ENCODE measurements around the gene TMEM187. TPM values are rescaled to one million over a fixed set of nuclear protein-coding genes. Genes with fewer than 3 reads are reported as not detected.

The TMEM187 gene
- polyA plus RNA-seq, 1 experiment = 8.7 TPM

DNA sequence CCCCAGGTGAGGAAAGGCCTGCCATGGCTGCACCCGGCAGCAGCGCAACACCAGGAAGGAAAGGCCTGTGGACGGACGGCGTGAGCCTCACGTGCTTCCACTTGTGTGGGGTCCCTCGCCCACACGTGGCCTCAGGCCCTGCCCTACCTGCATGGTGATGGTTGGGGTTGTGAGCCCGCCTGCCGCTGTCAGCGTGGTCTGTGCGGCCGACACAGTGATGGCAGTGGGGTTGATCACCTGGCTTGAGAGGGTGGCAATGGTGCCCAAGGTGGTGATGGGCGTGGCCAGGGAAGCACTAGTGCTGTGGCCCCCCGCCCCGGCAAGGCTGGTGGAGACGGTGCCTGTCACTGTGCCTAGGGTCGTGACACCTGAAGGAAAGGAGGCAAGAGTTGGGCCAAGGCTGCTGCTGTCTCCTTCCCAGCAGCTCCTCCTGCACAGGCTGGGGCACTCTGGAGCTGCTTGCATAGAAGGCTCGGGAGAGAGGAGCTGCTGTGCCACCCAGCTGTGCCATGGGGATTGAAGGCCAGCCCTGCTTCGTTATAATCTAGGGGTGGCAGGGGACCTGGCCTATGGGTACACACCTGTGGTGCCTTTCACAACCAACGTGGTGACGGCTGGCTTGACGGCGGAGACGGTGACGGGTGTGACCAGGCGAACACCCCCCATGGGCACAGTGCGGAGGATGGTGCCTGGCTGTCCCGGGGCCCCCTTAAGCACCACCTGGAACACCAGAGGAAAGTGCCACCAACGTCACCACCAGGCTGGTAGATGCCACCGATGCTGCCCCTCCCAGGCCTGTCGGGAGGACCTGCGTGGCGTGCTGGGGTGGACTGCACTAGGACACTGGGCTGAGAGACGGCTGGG lies 16.3 kb upstream of the TMEM187 start:
- H3K4me3 ChIP-seq (ENCODE audit: low read depth, low read length) = no peak overlapping the region
- peaks cover 33% of the 10 kb centered on the region for H3K36me3 ChIP-seq (ENCODE audit: control insufficient read depth, insufficient read depth, low read length)
- CTCF ChIA-PET = no interaction called here
- POLR2A ChIA-PET = interaction anchor here (0.6 kb wide), 1 partner anchor 413 kb away, joined by 4 read pairs; no protein-coding TSS in a partner anchor
- no peak for DNase-seq (ENCODE audit: low read depth)
- no peaks in the 10 kb centered on the region for H3K27me3 ChIP-seq (ENCODE audit: control insufficient read depth, insufficient read depth, low read length)
- TF ChIP-seq, protein P1, sequence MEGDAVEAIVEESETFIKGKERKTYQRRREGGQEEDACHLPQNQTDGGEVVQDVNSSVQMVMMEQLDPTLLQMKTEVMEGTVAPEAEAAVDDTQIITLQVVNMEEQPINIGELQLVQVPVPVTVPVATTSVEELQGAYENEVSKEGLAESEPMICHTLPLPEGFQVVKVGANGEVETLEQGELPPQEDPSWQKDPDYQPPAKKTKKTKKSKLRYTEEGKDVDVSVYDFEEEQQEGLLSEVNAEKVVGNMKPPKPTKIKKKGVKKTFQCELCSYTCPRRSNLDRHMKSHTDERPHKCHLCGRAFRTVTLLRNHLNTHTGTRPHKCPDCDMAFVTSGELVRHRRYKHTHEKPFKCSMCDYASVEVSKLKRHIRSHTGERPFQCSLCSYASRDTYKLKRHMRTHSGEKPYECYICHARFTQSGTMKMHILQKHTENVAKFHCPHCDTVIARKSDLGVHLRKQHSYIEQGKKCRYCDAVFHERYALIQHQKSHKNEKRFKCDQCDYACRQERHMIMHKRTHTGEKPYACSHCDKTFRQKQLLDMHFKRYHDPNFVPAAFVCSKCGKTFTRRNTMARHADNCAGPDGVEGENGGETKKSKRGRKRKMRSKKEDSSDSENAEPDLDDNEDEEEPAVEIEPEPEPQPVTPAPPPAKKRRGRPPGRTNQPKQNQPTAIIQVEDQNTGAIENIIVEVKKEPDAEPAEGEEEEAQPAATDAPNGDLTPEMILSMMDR (IDR thresholded peaks at IDR 0.05; ENCODE audit: insufficient read depth, low read depth, low read length) = no peak

DNA sequence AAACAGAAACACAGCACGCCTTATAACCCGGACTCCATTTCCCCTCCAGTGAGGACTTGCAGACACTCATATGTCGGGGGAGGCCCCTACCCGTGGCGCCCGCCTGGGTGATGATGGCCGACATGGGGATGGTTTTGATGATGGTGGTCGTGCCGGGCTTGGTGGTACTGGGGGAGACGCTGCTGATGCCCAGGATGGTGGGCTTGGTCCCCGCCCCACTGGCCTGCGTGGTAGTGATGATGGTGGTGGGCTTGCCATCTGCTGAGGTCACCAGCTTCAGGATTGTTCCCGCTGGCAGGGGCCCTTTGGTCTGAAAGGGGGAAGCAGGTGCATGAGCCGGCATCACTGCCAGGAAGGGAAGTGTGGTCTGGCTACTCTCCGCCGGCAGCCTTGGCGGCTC lies 15.3 kb upstream of the TMEM187 start:
- ChIA-PET POLR2A (no interaction called here), CTCF (interaction anchor here (1.4 kb wide), 1 partner anchor 10 kb away, joined by 7 read pairs; no protein-coding TSS in a partner anchor)
- TF ChIP-seq, protein P1 (IDR thresholded peaks at IDR 0.05; ENCODE audit: insufficient read depth, low read depth, low read length) = no peak
- no peak for DNase-seq (ENCODE audit: low read depth)
- H3K27me3 ChIP-seq (ENCODE audit: control insufficient read depth, insufficient read depth, low read length) = no peaks in the 10 kb centered on the region
- H3K36me3 ChIP-seq (ENCODE audit: control insufficient read depth, insufficient read depth, low read length) = peaks cover 33% of the 10 kb centered on the region
- no peak overlapping the region for H3K4me3 ChIP-seq (ENCODE audit: low read depth, low read length)

DNA sequence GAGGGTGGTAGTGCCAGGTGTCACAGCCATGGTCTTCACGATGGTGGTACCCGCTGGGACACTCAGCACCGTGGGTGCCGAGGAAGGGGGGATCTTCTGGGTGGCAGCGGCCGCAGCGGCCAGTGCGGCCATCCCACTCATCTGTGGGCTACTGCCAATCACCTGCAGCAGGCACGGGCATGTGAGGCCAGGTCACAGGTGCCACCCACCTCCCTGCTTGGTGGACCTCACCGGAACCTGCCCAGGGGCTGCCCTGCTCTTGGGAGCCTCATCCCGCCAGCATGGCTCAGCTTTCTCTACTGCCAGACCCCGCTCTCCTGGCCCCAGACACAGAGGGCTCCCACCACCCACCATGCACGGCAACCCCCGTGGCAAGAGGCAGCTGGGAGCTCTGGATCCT lies 13.9 kb upstream of the TMEM187 start:
- POLR2A ChIA-PET = no interaction called here
- Histone ChIP-seq H3K27me3 (ENCODE audit: control insufficient read depth, insufficient read depth, low read length) (no peaks in the 10 kb centered on the region), H3K36me3 (ENCODE audit: control insufficient read depth, insufficient read depth, low read length) (peaks cover 34% of the 10 kb centered on the region), H3K4me3 (ENCODE audit: low read depth, low read length) (no peak overlapping the region)
- DNase-seq (ENCODE audit: low read depth) = no peak
- CTCF ChIA-PET = interaction anchor here (1.4 kb wide), 1 partner anchor 12 kb away, joined by 7 read pairs; no protein-coding TSS in a partner anchor
- TF ChIP-seq, protein P1 (IDR thresholded peaks at IDR 0.05; ENCODE audit: insufficient read depth, low read depth, low read length) = no peak

DNA sequence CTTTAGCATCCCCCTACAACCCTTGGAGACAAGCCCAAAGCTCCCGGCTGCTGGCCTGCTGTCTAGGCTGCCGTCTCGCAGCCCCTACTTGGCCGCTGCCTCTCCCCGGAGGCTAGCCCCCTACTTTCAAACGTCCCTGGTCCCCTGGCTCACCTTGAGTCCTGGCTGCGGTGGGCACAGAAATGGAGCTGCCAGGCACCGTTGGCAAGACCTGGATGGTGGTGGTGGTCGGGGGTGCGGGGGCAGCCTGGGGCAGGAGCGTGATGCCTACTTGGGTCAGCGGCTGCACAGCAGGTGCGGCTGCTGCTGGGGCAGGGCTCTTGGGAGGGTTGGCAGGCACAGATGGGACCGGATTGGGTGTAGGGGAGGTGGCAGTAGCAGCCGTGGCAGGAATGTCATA lies 12.9 kb upstream of the TMEM187 start:
- Histone ChIP-seq H3K4me3 (ENCODE audit: low read depth, low read length) (no peak overlapping the region), H3K27me3 (ENCODE audit: control insufficient read depth, insufficient read depth, low read length) (no peaks in the 10 kb centered on the region), H3K36me3 (ENCODE audit: control insufficient read depth, insufficient read depth, low read length) (peaks cover 37% of the 10 kb centered on the region)
- TF ChIP-seq, protein P1 (IDR thresholded peaks at IDR 0.05; ENCODE audit: insufficient read depth, low read depth, low read length) = no peak
- ChIA-PET POLR2A (no interaction called here), CTCF (interaction anchor here (0.8 kb wide), 1 partner anchor 9 kb away, joined by 5 read pairs; no protein-coding TSS in a partner anchor)
- no peak for DNase-seq (ENCODE audit: low read depth)

DNA sequence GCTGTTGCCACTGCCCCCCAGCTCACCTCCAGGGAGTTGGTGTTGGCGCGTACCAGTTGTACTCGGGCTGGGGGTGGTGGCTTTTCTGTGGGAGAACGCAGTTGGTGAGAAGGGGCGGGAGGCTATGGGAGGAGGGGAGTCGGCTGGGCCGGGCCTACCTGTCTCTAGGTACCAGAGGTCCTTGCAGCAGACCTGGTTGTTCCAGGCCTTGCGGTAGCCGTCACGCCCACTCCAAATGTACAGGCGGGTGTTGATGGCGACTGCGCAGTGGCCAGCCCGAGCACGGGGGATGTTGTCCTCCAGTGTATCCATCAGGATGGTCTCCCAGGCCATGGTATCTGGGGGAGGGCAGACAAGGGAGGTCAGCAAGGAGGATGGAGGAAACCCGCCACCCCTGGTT lies 12.5 kb upstream of the TMEM187 start:
- CTCF ChIA-PET = interaction anchor here (0.8 kb wide), 1 partner anchor 9 kb away, joined by 5 read pairs; no protein-coding TSS in a partner anchor
- Histone ChIP-seq H3K36me3 (ENCODE audit: control insufficient read depth, insufficient read depth, low read length) (peaks cover 36% of the 10 kb centered on the region), H3K4me3 (ENCODE audit: low read depth, low read length) (no peak overlapping the region), H3K27me3 (ENCODE audit: control insufficient read depth, insufficient read depth, low read length) (no peaks in the 10 kb centered on the region)
- POLR2A ChIA-PET = no interaction called here
- TF ChIP-seq, protein P1 (IDR thresholded peaks at IDR 0.05; ENCODE audit: insufficient read depth, low read depth, low read length) = no peak
- DNase-seq (ENCODE audit: low read depth) = no peak
